ENCODE results near the gene KRT2.

The KRT2 gene

GRCh38 chr12:52651726-52652261 lies at the start of gene KRT2:
Gene KRT2, minus strand, starts transcription at chr12:52652211. Its CDS starts 69 bp downstream, at chr12:52652142.
- no peak for DNase-seq (ENCODE audit: low read depth in 2 of 2)
- TF ChIP-seq CTCF (IDR thresholded peaks at IDR 0.05; ENCODE audit: low read depth, low read length): no peak
- H3K4me3 ChIP-seq (replicated peaks in 1 of 2; ENCODE audit: low read depth in 2 of 2, low read length in 2 of 2): no peak within 1 kb of the TSS

GRCh38 chr12:52701281-52701680 lies 49.3 kb upstream of the KRT2 start:
- no peak overlapping the region for H3K4me3 ChIP-seq (replicated peaks in 1 of 2; ENCODE audit: low read depth in 2 of 2, low read length in 2 of 2)
- no peak for TF ChIP-seq CTCF (IDR thresholded peaks at IDR 0.05; ENCODE audit: low read depth, low read length)
- DNase-seq (ENCODE audit: low read depth in 2 of 2): no peak

- no peak for DNase-seq (ENCODE audit: low read depth in 2 of 2)
- no peak for TF ChIP-seq CTCF (IDR thresholded peaks at IDR 0.05; ENCODE audit: low read depth, low read length)
- no peak overlapping the region for H3K4me3 ChIP-seq (replicated peaks in 1 of 2; ENCODE audit: low read depth in 2 of 2, low read length in 2 of 2)
These were observed 47.9 kb upstream of the KRT2 start for GRCh38 chr12:52699960-52700359.

GRCh38 chr12:52699373-52699772 lies 47.4 kb upstream of the KRT2 start:
- TF ChIP-seq CTCF (IDR thresholded peaks at IDR 0.05; ENCODE audit: low read depth, low read length): no peak
- DNase-seq (ENCODE audit: low read depth in 2 of 2): no peak
- no peak overlapping the region for H3K4me3 ChIP-seq (replicated peaks in 1 of 2; ENCODE audit: low read depth in 2 of 2, low read length in 2 of 2)

GRCh38 chr12:52698651-52699340 lies 46.8 kb upstream of the KRT2 start:
- TF ChIP-seq CTCF (IDR thresholded peaks at IDR 0.05; ENCODE audit: low read depth, low read length): no peak
- H3K4me3 ChIP-seq (replicated peaks in 1 of 2; ENCODE audit: low read depth in 2 of 2, low read length in 2 of 2): no peak overlapping the region
- no peak for DNase-seq (ENCODE audit: low read depth in 2 of 2)

GRCh38 chr12:52697058-52697582 lies 45.1 kb upstream of the KRT2 start:
- H3K4me3 ChIP-seq (replicated peaks in 1 of 2; ENCODE audit: low read depth in 2 of 2, low read length in 2 of 2): no peak overlapping the region
- no peak for DNase-seq (ENCODE audit: low read depth in 2 of 2)
- TF ChIP-seq CTCF (IDR thresholded peaks at IDR 0.05; ENCODE audit: low read depth, low read length): no peak
